NT2/D1 (cell line): ENCODE measurements around the gene PM20D2.

Source experiments
- SUZ12 ChIP-seq: IDR thresholded peaks from 2 replicates; pipeline ENCODE4 v1.6.1; 2011; ENCODE audit not compliant: insufficient read length, insufficient read depth; ENCODE audit errors: extremely low read depth
- ZNF274 ChIP-seq: IDR thresholded peaks from 2 replicates; pipeline ENCODE4 v1.6.1; 2011; ENCODE audit warnings: mild to moderate bottlenecking, low read depth, low read length

GRCh38 chr6:89187504-89187903 is 41.6 kb downstream of the PM20D2 start:
- TF ChIP-seq ZNF274 (no peak), SUZ12 (no peak)
